HG03103 (cell line): ENCODE measurements around the gene SLC39A5.
"Not testable (repeated sequence)": the region's sequence is repeated elsewhere in the genome, so short reads cannot be mapped to it uniquely, and the experiment has no call there.

ENCODE experiments used
- ATAC-seq: cut with Tn5 transposase; IDR thresholded peaks from one replicate; pipeline ENCODE4 v1.9.1; 2021; ENCODE audit warnings: low read depth; ENCODE audit not compliant: unreplicated experiment

The SLC39A5 gene

GRCh38 chr12:56267443-56268071 lies 37.7 kb downstream of the SLC39A5 start:
- ATAC-seq, result peak; percentile 12

GRCh38 chr12:56271031-56271430 lies 41.2 kb downstream of the SLC39A5 start:
- ATAC-seq, result no peak

GRCh38 chr12:56272468-56272867 lies 42.6 kb downstream of the SLC39A5 start:
- not testable (repeated sequence) for ATAC-seq

- ATAC-seq, result no peak
These were observed 44.4 kb downstream of the SLC39A5 start for GRCh38 chr12:56274299-56274698.

GRCh38 chr12:56278905-56279304 lies 49.1 kb downstream of the SLC39A5 start:
- no peak for ATAC-seq

- no peak for ATAC-seq
These were observed 51.0 kb downstream of the SLC39A5 start for GRCh38 chr12:56280849-56281248.

GRCh38 chr12:56282030-56282429 lies 52.2 kb downstream of the SLC39A5 start:
- ATAC-seq, result no peak

GRCh38 chr12:56282579-56282978 lies 52.7 kb downstream of the SLC39A5 start:
- no peak for ATAC-seq

- not testable (repeated sequence) for ATAC-seq
These were observed 54.4 kb downstream of the SLC39A5 start for GRCh38 chr12:56284263-56284662.

- no peak for ATAC-seq
These were observed 56.4 kb downstream of the SLC39A5 start for GRCh38 chr12:56286044-56286830.
